IMR-90 (cell line): ENCODE results near the gene PRSS53.

ENCODE experiments used
- CEBPB ChIP-seq: IDR thresholded peaks from 2 replicates; pipeline ENCODE4 v1.6.1; 2012; ENCODE audit warnings: low read depth, low read length, improper control_type of control experiment
- FOS ChIP-seq: fragments of 150-350 bp; IDR thresholded peaks from 2 replicates; pipeline ENCODE4 v1.6.1; 2016; ENCODE audit warnings: low read depth, low read length
- MAZ ChIP-seq: IDR thresholded peaks from 2 replicates; pipeline ENCODE4 v1.6.1; 2012; ENCODE audit warnings: low read depth, mild to moderate bottlenecking, low read length, improper control_type of control experiment, moderate library complexity, borderline replicate concordance
- MXI1 ChIP-seq: IDR thresholded peaks from 2 replicates; pipeline ENCODE4 v1.6.1; 2012; ENCODE audit warnings: low read depth, mild to moderate bottlenecking, low read length, moderate library complexity, borderline replicate concordance
- NFE2L2 ChIP-seq: fragments of 150-350 bp; IDR thresholded peaks from 2 replicates; pipeline ENCODE4 v1.6.1; 2016; ENCODE audit warnings: low read depth, mild to moderate bottlenecking, low read length
- POLR2A ChIP-seq: IDR thresholded peaks from 2 replicates; pipeline ENCODE4 v1.6.1; 2012; ENCODE audit warnings: mild to moderate bottlenecking, low read depth, low read length
- RAD21 ChIP-seq: IDR thresholded peaks from 2 replicates; pipeline ENCODE4 v1.6.1; 2012; ENCODE audit warnings: low read length, improper control_type of control experiment
- RCOR1 ChIP-seq: IDR thresholded peaks from 2 replicates; pipeline ENCODE4 v1.6.1; 2012; ENCODE audit warnings: mild to moderate bottlenecking, low read length, improper control_type of control experiment; ENCODE audit not compliant: insufficient replicate concordance
- RFX5 ChIP-seq: IDR thresholded peaks from 2 replicates; pipeline ENCODE4 v1.8.0; 2012; ENCODE audit warnings: low read depth, mild to moderate bottlenecking, low read length, moderate library complexity
- TF ChIP-seq, protein P1 (sequence below): conservative IDR thresholded peaks from 2 replicates; pipeline ENCODE4 v1.5.1; 2012; ENCODE audit warnings: mild to moderate bottlenecking, low read depth, low read length, improper control_type of control experiment
- TF ChIP-seq, protein P2 (sequence below): fragments of 150-350 bp; IDR thresholded peaks from 2 replicates; pipeline ENCODE4 v1.6.1; 2017; ENCODE audit warnings: mild to moderate bottlenecking, antibody characterized with exemption, low read length, low read depth
- TF ChIP-seq, protein P3 (sequence below): fragments of 150-350 bp; IDR thresholded peaks from 2 replicates; pipeline ENCODE4 v1.6.1; 2016; ENCODE audit warnings: low read depth, mild to moderate bottlenecking, low read length, moderate library complexity, borderline replicate concordance

DNA sequence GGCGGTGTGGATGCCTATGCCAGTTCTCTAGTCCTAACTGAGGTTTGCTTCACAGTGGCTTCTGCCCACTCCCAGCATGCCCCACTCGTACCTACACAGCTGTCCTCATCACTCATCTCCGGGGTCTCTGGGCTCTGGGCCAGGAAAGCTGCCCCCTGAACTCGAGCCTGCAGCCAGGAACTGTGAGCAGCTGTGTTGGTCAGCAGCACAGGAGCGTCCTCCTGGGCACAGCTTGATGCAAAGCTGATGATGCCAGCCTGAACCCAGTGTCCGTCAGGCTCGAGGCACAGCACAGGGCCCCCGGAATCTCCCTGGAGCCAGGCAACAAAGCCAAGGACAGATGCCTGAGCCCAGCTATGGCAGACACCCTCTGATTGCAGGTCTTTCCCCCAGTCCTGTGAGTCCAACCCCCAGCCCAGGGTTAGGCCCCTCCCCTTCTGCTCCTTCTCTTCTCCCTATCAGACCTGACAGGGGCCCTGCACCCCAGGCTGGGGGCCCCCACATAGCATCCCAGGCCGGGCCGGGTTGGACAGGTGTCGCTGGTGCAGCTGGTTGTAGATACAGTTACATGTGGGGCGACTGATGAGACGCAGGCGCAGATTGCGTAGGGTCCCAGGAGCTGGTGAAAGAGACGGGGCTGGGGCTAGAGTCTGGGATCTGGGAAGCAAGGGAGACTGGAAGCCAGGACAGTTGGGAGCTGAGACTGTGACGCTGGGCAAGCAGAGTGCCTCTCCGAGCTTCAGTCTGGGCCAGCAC lies 2.7 kb downstream of the PRSS53 start:
- no peak for TF ChIP-seq POLR2A
- no peak for TF ChIP-seq CEBPB
- no peak for TF ChIP-seq MXI1
- no peak for TF ChIP-seq RFX5
- TF ChIP-seq, protein P1, sequence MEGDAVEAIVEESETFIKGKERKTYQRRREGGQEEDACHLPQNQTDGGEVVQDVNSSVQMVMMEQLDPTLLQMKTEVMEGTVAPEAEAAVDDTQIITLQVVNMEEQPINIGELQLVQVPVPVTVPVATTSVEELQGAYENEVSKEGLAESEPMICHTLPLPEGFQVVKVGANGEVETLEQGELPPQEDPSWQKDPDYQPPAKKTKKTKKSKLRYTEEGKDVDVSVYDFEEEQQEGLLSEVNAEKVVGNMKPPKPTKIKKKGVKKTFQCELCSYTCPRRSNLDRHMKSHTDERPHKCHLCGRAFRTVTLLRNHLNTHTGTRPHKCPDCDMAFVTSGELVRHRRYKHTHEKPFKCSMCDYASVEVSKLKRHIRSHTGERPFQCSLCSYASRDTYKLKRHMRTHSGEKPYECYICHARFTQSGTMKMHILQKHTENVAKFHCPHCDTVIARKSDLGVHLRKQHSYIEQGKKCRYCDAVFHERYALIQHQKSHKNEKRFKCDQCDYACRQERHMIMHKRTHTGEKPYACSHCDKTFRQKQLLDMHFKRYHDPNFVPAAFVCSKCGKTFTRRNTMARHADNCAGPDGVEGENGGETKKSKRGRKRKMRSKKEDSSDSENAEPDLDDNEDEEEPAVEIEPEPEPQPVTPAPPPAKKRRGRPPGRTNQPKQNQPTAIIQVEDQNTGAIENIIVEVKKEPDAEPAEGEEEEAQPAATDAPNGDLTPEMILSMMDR, result no peak
- no peak for TF ChIP-seq RCOR1
- TF ChIP-seq RAD21, result no peak
- no peak for TF ChIP-seq FOS
- TF ChIP-seq, protein P2, sequence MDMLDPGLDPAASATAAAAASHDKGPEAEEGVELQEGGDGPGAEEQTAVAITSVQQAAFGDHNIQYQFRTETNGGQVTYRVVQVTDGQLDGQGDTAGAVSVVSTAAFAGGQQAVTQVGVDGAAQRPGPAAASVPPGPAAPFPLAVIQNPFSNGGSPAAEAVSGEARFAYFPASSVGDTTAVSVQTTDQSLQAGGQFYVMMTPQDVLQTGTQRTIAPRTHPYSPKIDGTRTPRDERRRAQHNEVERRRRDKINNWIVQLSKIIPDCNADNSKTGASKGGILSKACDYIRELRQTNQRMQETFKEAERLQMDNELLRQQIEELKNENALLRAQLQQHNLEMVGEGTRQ, result no peak
- no peak for TF ChIP-seq MAZ
- TF ChIP-seq NFE2L2, result no peak
- TF ChIP-seq, protein P3, sequence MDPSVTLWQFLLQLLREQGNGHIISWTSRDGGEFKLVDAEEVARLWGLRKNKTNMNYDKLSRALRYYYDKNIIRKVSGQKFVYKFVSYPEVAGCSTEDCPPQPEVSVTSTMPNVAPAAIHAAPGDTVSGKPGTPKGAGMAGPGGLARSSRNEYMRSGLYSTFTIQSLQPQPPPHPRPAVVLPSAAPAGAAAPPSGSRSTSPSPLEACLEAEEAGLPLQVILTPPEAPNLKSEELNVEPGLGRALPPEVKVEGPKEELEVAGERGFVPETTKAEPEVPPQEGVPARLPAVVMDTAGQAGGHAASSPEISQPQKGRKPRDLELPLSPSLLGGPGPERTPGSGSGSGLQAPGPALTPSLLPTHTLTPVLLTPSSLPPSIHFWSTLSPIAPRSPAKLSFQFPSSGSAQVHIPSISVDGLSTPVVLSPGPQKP, result no peak
